Hepatocyte (in vitro differentiated cells): ENCODE measurements around the gene POTEH.
"Not testable (repeated sequence)": the region's sequence is repeated elsewhere in the genome, so short reads cannot be mapped to it uniquely, and the experiment has no call there.

Source experiments
- CTCF ChIP-seq: fragments of 200-600 bp; sonication (generic); IDR thresholded peaks from 2 replicates; pipeline ENCODE4 v1.5.1; 2016; ENCODE audit warnings: antibody characterized with exemption, mild to moderate bottlenecking; ENCODE audit not compliant: poor library complexity
- EZH2 ChIP-seq: fragments of 200-600 bp; sonication (generic); IDR thresholded peaks from 2 replicates; pipeline ENCODE4 v1.6.1; 2016; ENCODE audit warnings: antibody characterized with exemption, mild to moderate bottlenecking, borderline replicate concordance

GRCh38 chr22:15653241-15653640, 36.6 kb upstream of the POTEH start:
- TF ChIP-seq EZH2, CTCF: not testable (repeated sequence)
